ENCODE measurements around the gene DCAF12. TPM values are rescaled to one million over a fixed set of nuclear protein-coding genes. Genes with fewer than 3 reads are reported as not detected.

Gene DCAF12
- 36.8 and 40.3 TPM in 2 replicates for total RNA-seq (2014; rRNA removed; shearing (Covaris generic))

- no peaks in the 10 kb centered on the region; the same call in 1 of the 2 replicates for H3K4me1 ChIP-seq
- H3K4me3 ChIP-seq: peak within 1 kb of the TSS; percentile 80
- H3K27me3 ChIP-seq: no peaks in the 10 kb centered on the region
- H3K36me3 ChIP-seq: peaks cover 19% of the 10 kb centered on the region
- no peaks in the 10 kb centered on the region for H3K9me3 ChIP-seq (replicated peaks)
- peak; percentile 86 to 92 for DNase-seq
- peak within 1 kb of the TSS; percentile 54 for H3K27ac ChIP-seq
These were observed at the start of gene DCAF12 for GRCh38 chr9:34126207-34127034. Gene DCAF12 (minus strand): TSS chr9:34126698. CDS start chr9:34126431, 267 bp downstream.

DNA sequence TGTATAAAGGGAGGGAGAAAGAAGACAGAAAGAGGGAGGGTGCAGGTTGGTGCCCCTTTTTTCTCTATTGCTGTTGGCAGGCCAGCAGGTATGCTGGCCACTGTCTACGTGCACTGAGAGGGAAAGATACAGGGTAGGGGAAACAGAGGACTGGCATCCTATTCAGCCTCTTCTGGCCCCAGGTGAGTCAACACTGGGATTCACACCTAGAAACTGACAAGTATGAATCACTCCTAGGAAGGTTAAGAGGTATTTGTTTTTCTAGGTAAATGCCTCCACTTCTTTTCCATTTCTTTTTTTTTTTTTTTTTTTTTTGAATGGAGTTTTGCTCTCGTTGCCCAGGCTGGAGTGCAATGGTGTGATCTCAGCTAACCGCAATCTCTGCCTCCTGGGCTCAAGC is 49.6 kb upstream of the DCAF12 start:
- DNase-seq: no peak
- H3K36me3 ChIP-seq: no peaks in the 10 kb centered on the region
- no peaks in the 10 kb centered on the region for H3K27me3 ChIP-seq
- no peaks in the 10 kb centered on the region for H3K4me1 ChIP-seq
- H3K9me3 ChIP-seq (replicated peaks): no peaks in the 10 kb centered on the region
- no peak overlapping the region for H3K27ac ChIP-seq
- no peak overlapping the region for H3K4me3 ChIP-seq

GRCh38 chr9:34171753-34172535 is 45.4 kb upstream of the DCAF12 start:
- Histone ChIP-seq H3K27me3 (no peaks in the 10 kb centered on the region), H3K4me1 (no peaks in the 10 kb centered on the region), H3K9me3 (replicated peaks) (no peaks in the 10 kb centered on the region), H3K4me3 (no peak overlapping the region), H3K27ac (no peak overlapping the region), H3K36me3 (no peaks in the 10 kb centered on the region)
- no peak for DNase-seq

DNA sequence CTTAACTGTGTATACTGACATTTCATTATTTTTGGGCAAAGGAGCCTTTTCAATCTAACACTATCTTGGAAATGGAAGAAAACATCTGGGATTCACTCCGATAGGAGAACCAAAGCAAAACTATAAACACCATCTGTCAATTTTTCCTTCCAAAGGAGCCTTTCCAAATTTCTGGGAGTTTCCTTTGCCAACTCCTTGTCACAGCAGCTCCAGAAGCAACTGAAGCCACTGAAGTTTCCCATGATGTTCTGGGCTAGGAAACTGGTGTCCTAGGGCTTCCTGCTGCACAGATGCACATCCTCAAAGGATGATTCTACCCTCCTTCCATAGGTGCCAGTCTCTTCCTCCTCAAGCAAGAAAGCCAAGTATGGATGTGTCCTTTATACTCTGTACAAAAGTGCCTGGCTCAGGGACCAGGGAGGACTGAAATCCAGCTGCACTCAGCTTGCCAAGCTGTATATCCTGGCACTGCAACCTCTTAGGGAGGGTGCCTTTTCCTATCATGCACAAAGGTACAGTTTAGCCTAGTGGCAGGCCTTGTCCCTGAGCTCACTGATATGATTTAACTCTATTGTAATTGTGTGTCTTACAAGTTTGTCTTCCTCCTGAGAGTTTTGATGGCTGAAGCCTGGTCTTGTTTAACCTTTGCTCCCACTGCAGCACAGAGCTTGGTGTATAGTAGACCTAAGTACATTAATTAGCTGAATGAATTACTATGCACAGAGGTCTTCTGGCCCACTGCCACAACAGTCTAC is 43.9 kb upstream of the DCAF12 start:
- no peaks in the 10 kb centered on the region for H3K36me3 ChIP-seq
- H3K27ac ChIP-seq: no peak overlapping the region
- H3K4me1 ChIP-seq: no peaks in the 10 kb centered on the region
- no peak overlapping the region for H3K4me3 ChIP-seq
- no peaks in the 10 kb centered on the region for H3K9me3 ChIP-seq (replicated peaks)
- DNase-seq: no peak
- no peaks in the 10 kb centered on the region for H3K27me3 ChIP-seq

GRCh38 chr9:34169125-34169524 is 42.6 kb upstream of the DCAF12 start:
- Histone ChIP-seq H3K9me3 (replicated peaks) (no peaks in the 10 kb centered on the region), H3K27ac (no peak overlapping the region), H3K36me3 (no peaks in the 10 kb centered on the region), H3K4me1 (no peaks in the 10 kb centered on the region), H3K4me3 (no peak overlapping the region), H3K27me3 (no peaks in the 10 kb centered on the region)
- no peak for DNase-seq

DNA sequence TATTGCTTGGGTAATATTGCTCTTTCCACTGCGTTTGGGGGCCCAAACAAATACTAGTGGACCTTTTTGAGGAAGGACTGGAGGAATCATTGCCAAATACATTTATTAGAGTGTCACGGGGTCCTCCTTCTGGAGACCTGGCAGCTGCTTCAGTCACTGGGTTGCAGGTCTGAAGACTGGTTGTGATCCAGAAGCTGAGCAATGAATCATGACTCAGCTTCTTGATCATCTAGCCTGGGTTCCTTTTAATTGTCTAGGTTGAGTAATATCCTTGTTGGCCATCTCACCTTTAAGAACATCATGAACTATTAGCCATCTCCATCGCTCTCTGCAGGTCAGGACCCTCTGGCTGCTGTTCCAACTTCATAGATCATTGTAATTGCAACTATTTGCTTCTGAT is 36.9 kb upstream of the DCAF12 start:
- Histone ChIP-seq H3K27me3 (no peaks in the 10 kb centered on the region), H3K4me3 (no peak overlapping the region), H3K27ac (no peak overlapping the region), H3K36me3 (no peaks in the 10 kb centered on the region), H3K9me3 (replicated peaks) (no peaks in the 10 kb centered on the region), H3K4me1 (no peaks in the 10 kb centered on the region)
- DNase-seq: no peak

DNA sequence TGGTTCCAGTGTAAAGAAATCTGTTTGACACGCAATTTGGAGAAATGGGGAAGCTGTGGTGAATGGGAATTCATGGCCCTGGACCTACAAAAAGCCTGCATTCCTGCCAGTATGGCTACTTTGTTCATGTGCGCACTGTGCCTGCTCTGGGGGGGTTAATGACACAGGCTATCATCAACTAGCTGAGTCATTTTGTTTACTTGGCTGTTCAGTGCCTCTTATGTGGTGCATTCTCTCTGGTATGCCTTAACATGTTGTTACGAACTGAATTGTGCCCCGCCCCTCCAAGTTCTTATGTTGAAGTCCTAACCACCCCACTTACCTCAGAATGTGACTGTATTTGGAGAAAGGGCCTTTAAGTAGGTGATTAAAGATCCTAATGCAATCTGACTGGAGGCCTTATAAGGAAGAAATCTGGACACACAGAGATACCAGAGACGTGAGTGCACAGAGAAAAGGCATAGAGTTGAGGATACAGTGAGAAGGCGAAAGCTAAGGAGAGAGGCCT is 31.9 kb upstream of the DCAF12 start:
- no peaks in the 10 kb centered on the region for H3K9me3 ChIP-seq (replicated peaks)
- no peaks in the 10 kb centered on the region for H3K27me3 ChIP-seq
- no peak for DNase-seq
- H3K4me1 ChIP-seq: no peaks in the 10 kb centered on the region
- no peak overlapping the region for H3K27ac ChIP-seq
- H3K36me3 ChIP-seq: no peaks in the 10 kb centered on the region
- no peak overlapping the region for H3K4me3 ChIP-seq

GRCh38 chr9:34157898-34158297 is 31.4 kb upstream of the DCAF12 start:
- Histone ChIP-seq H3K36me3 (no peaks in the 10 kb centered on the region), H3K27ac (no peak overlapping the region), H3K4me3 (no peak overlapping the region), H3K4me1 (no peaks in the 10 kb centered on the region), H3K9me3 (replicated peaks) (no peaks in the 10 kb centered on the region), H3K27me3 (no peaks in the 10 kb centered on the region)
- DNase-seq: no peak

- Histone ChIP-seq H3K27me3 (no peaks in the 10 kb centered on the region), H3K4me1 (no peaks in the 10 kb centered on the region), H3K9me3 (replicated peaks) (no peaks in the 10 kb centered on the region), H3K4me3 (no peak overlapping the region), H3K27ac (no peak overlapping the region), H3K36me3 (no peaks in the 10 kb centered on the region)
- no peak for DNase-seq
These were observed 30.8 kb upstream of the DCAF12 start for GRCh38 chr9:34157318-34157717.

- H3K27me3 ChIP-seq: no peaks in the 10 kb centered on the region
- H3K36me3 ChIP-seq: no peaks in the 10 kb centered on the region
- no peaks in the 10 kb centered on the region for H3K4me1 ChIP-seq
- no peak overlapping the region for H3K27ac ChIP-seq
- DNase-seq: no peak
- no peaks in the 10 kb centered on the region for H3K9me3 ChIP-seq (replicated peaks)
- no peak overlapping the region for H3K4me3 ChIP-seq
These were observed 27.6 kb upstream of the DCAF12 start for GRCh38 chr9:34154057-34154456.

- H3K27me3 ChIP-seq: no peaks in the 10 kb centered on the region
- H3K4me3 ChIP-seq: no peak overlapping the region
- no peaks in the 10 kb centered on the region for H3K36me3 ChIP-seq
- H3K27ac ChIP-seq: no peak overlapping the region
- DNase-seq: no peak
- H3K4me1 ChIP-seq: no peaks in the 10 kb centered on the region
- H3K9me3 ChIP-seq (replicated peaks): no peaks in the 10 kb centered on the region
These were observed 24.9 kb upstream of the DCAF12 start for GRCh38 chr9:34151398-34151797.

GRCh38 chr9:34145165-34145564 is 18.7 kb upstream of the DCAF12 start:
- Histone ChIP-seq H3K4me1 (no peaks in the 10 kb centered on the region), H3K27me3 (no peaks in the 10 kb centered on the region), H3K36me3 (no peaks in the 10 kb centered on the region), H3K27ac (no peak overlapping the region), H3K9me3 (replicated peaks) (no peaks in the 10 kb centered on the region; the same call in 1 of the 2 replicates), H3K4me3 (no peak overlapping the region)
- DNase-seq: no peak

GRCh38 chr9:34143116-34143515 is 16.6 kb upstream of the DCAF12 start:
- Histone ChIP-seq H3K27me3 (no peaks in the 10 kb centered on the region), H3K36me3 (no peaks in the 10 kb centered on the region), H3K27ac (no peak overlapping the region), H3K4me3 (no peak overlapping the region), H3K9me3 (replicated peaks) (no peaks in the 10 kb centered on the region; the same call in 1 of the 2 replicates), H3K4me1 (no peaks in the 10 kb centered on the region)
- DNase-seq: no peak

DNA sequence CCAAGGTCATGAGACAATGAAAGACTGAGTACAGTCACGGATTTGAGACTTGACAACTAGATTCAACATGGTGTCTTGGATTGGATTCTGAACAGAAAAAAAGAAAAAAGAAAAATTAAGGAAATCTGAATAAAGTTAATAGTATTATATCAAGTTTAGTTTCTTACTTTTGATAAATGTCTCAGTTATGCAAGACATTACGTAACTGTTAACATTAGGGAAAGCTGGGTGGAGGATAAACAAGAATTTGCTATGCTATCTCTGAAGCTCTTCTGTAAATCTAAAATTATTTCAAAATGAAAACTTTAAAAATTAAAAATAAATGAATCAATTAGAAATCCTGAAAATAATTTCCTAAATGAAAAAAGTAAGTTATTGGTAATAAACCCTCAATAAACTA is 14.4 kb upstream of the DCAF12 start:
- no peak overlapping the region for H3K27ac ChIP-seq

More for the DNA sequence above, 14.4 kb upstream of the DCAF12 start:
- no peak for DNase-seq
- Histone ChIP-seq H3K9me3 (replicated peaks) (no peaks in the 10 kb centered on the region; the same call in 1 of the 2 replicates), H3K36me3 (no peaks in the 10 kb centered on the region), H3K27me3 (no peaks in the 10 kb centered on the region), H3K4me3 (no peak overlapping the region), H3K4me1 (no peaks in the 10 kb centered on the region)
